WTC11 (cell line): ENCODE measurements around the gene NHS. TPM values are rescaled to one million over a fixed set of nuclear protein-coding genes. Genes with fewer than 3 reads are reported as not detected.

Source experiments
- ATAC-seq: fragments of 200-7000 bp; cut with Tn5 transposase; 2 replicates; pipeline ENCODE4 v1.10.0; 2021; ENCODE audit warnings: mild to moderate bottlenecking, moderate library complexity
- CTCF ChIA-PET: fragments of 300-600 bp; sonication (Branson Sonifier 250); formaldehyde crosslinking; loops from one replicate; lab custom pipeline; 2021; ENCODE audit warnings: antibody characterized with exemption; lab: Charles Lee
- POLR2A ChIA-PET: fragments of 350-600 bp; sonication (Branson Sonifier 250); formaldehyde crosslinking; loops from one replicate; lab custom pipeline; 2021; ENCODE audit warnings: antibody characterized with exemption; lab: Charles Lee
- DNase-seq: peaks from one replicate; pipeline ENCODE4 v3.0.0; 2021; ENCODE audit warnings: low spot score
- H3K27ac Mint-ChIP-seq: 2 replicates; pipeline ENCODE4 v1.8.0; 2021; ENCODE audit warnings: mixed read lengths
- H3K27me3 Mint-ChIP-seq: 2 replicates; pipeline ENCODE4 v1.8.0; 2021; ENCODE audit warnings: low read depth, mild to moderate bottlenecking, moderate library complexity, mixed read lengths
- H3K36me3 Mint-ChIP-seq: 2 replicates; pipeline ENCODE4 v1.8.0; 2021; ENCODE audit warnings: mixed read lengths
- H3K4me1 Mint-ChIP-seq: 2 replicates; pipeline ENCODE4 v1.8.0; 2022; ENCODE audit warnings: mixed read lengths
- H3K4me3 Mint-ChIP-seq: 2 replicates; pipeline ENCODE4 v1.8.0; 2021; ENCODE audit warnings: mild to moderate bottlenecking, moderate library complexity, mixed read lengths
- H3K9me3 Mint-ChIP-seq: 2 replicates; pipeline ENCODE4 v1.8.0; 2021; ENCODE audit warnings: mixed read lengths
- ATF1 ChIP-seq: sonication (generic); formaldehyde crosslinking; IDR thresholded peaks from 2 replicates; pipeline ENCODE4 v1.8.1; 2023; ENCODE audit warnings: mild to moderate bottlenecking, moderate library complexity, missing genetic modification reagents
- CREB1 ChIP-seq: sonication (generic); formaldehyde crosslinking; IDR thresholded peaks from 2 replicates; pipeline ENCODE4 v1.8.0; 2023; ENCODE audit warnings: mild to moderate bottlenecking, missing genetic modification reagents
- ETV6 ChIP-seq: sonication (generic); formaldehyde crosslinking; IDR thresholded peaks from 2 replicates; pipeline ENCODE4 v1.8.1; 2022; ENCODE audit warnings: mild to moderate bottlenecking, missing genetic modification reagents
- GABPB1 ChIP-seq: sonication (generic); formaldehyde crosslinking; IDR thresholded peaks from 2 replicates; pipeline ENCODE4 v1.8.1; 2023; ENCODE audit warnings: mild to moderate bottlenecking, missing genetic modification reagents
- GRHL2 ChIP-seq: fragments of 250-450 bp; sonication (Bioruptor Pico); IDR thresholded peaks from 2 replicates; pipeline ENCODE4 v1.8.0; 2022; ENCODE audit warnings: mild to moderate bottlenecking, moderate library complexity; ENCODE audit not compliant: insufficient replicate concordance, severe bottlenecking
- KAT7 ChIP-seq: sonication (generic); formaldehyde crosslinking; IDR thresholded peaks from 2 replicates; pipeline ENCODE4 v1.8.1; 2023; ENCODE audit warnings: missing genetic modification reagents, mild to moderate bottlenecking, borderline replicate concordance
- NFE2L1 ChIP-seq: sonication (generic); formaldehyde crosslinking; IDR thresholded peaks from 2 replicates; pipeline ENCODE4 v1.8.1; 2023; ENCODE audit warnings: missing genetic modification reagents
- NFYB ChIP-seq: sonication (generic); formaldehyde crosslinking; conservative IDR thresholded peaks from 2 replicates; pipeline ENCODE4 v1.8.0; 2022; ENCODE audit warnings: low read depth, missing genetic modification reagents
- NR1H2 ChIP-seq: sonication (generic); formaldehyde crosslinking; IDR thresholded peaks from 2 replicates; pipeline ENCODE4 v1.9.0; 2021; ENCODE audit warnings: mild to moderate bottlenecking, moderate library complexity, missing genetic modification reagents
- NR3C1 ChIP-seq: sonication (generic); formaldehyde crosslinking; conservative IDR thresholded peaks from 2 replicates; pipeline ENCODE4 v1.8.1; 2023; ENCODE audit warnings: low read depth, mild to moderate bottlenecking, missing genetic modification reagents
- SMAD3 ChIP-seq: sonication (generic); formaldehyde crosslinking; IDR thresholded peaks from 2 replicates; pipeline ENCODE4 v1.8.0; 2022; ENCODE audit warnings: missing genetic modification reagents, mild to moderate bottlenecking, borderline replicate concordance
- SOX15 ChIP-seq: fragments of 250-450 bp; sonication (Bioruptor Pico); IDR thresholded peaks from 2 replicates; pipeline ENCODE4 v1.9.0; 2021; ENCODE audit warnings: mild to moderate bottlenecking
- SP1 ChIP-seq: sonication (generic); formaldehyde crosslinking; conservative IDR thresholded peaks from 2 replicates; pipeline ENCODE4 v1.8.1; 2022; ENCODE audit warnings: missing genetic modification reagents
- TCF7 ChIP-seq: sonication (generic); formaldehyde crosslinking; IDR thresholded peaks from 2 replicates; pipeline ENCODE4 v1.8.0; 2022; ENCODE audit warnings: mild to moderate bottlenecking, low read depth, missing genetic modification reagents, moderate library complexity
- TP53 ChIP-seq: sonication (generic); formaldehyde crosslinking; IDR thresholded peaks from 2 replicates; pipeline ENCODE4 v1.8.1; 2023; ENCODE audit warnings: mild to moderate bottlenecking, missing genetic modification reagents
- total RNA-seq: library from RNA; stranded (reverse); gene quantifications from 3 replicates; pipeline ENCODE4 v1.2.3, GENCODE V29; 2021
- TF ChIP-seq, protein P1 (sequence below): sonication (generic); formaldehyde crosslinking; IDR thresholded peaks from 2 replicates; pipeline ENCODE4 v1.8.0; 2023; ENCODE audit warnings: missing genetic modification reagents, mild to moderate bottlenecking, borderline replicate concordance
- TF ChIP-seq, protein P2 (sequence below): fragments of 200-600 bp; IDR thresholded peaks from 2 replicates; pipeline ENCODE4 v1.8.0; 2022; ENCODE audit warnings: antibody characterized with exemption
- TF ChIP-seq, protein P3 (sequence below): sonication (generic); formaldehyde crosslinking; IDR thresholded peaks from 2 replicates; pipeline ENCODE4 v1.8.1; 2023; ENCODE audit warnings: mild to moderate bottlenecking, moderate library complexity, missing genetic modification reagents
- TF ChIP-seq, protein P4 (sequence below): sonication (generic); formaldehyde crosslinking; IDR thresholded peaks from 2 replicates; pipeline ENCODE4 v1.8.1; 2023; ENCODE audit warnings: mild to moderate bottlenecking, missing genetic modification reagents
- TF ChIP-seq, protein P5 (sequence below): fragments of 250-450 bp; sonication (Bioruptor Pico); conservative IDR thresholded peaks from 2 replicates; pipeline ENCODE4 v1.9.0; 2021; ENCODE audit warnings: mild to moderate bottlenecking
- TF ChIP-seq, protein P6 (sequence below): sonication (generic); formaldehyde crosslinking; IDR thresholded peaks from 2 replicates; pipeline ENCODE4 v1.8.1; 2022; ENCODE audit warnings: mild to moderate bottlenecking, moderate library complexity, missing genetic modification reagents

Gene NHS
- total RNA-seq, 1 experiment from 2014 or later = 5.8 TPM

DNA sequence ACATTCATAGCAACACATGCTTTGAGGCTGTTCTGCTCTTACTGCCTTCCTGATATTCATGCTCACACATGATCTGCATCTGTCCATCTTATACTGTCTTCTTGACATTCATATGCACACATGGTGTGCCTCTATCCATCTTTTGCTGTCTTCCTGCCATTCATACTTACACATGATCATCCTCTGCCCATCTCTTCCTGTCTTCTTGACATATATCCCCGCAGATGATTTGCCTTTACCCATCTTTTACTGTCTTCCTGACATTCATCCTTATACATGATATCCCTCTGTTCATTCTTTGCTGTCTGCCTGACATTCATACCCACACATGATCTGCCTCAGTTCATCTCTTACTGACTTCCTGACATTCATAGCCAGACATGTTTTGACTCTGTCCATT, 399.1 kb downstream of the NHS start:
- DNase-seq (no peak), ATAC-seq (no peak)
- H3K27me3 Mint-ChIP-seq = no peaks in the 10 kb centered on the region
- H3K27ac Mint-ChIP-seq = no peak overlapping the region
- no peak for TF ChIP-seq NR3C1 (CRISPR knock-in tag)
- TF ChIP-seq TCF7 (CRISPR knock-in tag) = no peak
- TF ChIP-seq, protein P1, sequence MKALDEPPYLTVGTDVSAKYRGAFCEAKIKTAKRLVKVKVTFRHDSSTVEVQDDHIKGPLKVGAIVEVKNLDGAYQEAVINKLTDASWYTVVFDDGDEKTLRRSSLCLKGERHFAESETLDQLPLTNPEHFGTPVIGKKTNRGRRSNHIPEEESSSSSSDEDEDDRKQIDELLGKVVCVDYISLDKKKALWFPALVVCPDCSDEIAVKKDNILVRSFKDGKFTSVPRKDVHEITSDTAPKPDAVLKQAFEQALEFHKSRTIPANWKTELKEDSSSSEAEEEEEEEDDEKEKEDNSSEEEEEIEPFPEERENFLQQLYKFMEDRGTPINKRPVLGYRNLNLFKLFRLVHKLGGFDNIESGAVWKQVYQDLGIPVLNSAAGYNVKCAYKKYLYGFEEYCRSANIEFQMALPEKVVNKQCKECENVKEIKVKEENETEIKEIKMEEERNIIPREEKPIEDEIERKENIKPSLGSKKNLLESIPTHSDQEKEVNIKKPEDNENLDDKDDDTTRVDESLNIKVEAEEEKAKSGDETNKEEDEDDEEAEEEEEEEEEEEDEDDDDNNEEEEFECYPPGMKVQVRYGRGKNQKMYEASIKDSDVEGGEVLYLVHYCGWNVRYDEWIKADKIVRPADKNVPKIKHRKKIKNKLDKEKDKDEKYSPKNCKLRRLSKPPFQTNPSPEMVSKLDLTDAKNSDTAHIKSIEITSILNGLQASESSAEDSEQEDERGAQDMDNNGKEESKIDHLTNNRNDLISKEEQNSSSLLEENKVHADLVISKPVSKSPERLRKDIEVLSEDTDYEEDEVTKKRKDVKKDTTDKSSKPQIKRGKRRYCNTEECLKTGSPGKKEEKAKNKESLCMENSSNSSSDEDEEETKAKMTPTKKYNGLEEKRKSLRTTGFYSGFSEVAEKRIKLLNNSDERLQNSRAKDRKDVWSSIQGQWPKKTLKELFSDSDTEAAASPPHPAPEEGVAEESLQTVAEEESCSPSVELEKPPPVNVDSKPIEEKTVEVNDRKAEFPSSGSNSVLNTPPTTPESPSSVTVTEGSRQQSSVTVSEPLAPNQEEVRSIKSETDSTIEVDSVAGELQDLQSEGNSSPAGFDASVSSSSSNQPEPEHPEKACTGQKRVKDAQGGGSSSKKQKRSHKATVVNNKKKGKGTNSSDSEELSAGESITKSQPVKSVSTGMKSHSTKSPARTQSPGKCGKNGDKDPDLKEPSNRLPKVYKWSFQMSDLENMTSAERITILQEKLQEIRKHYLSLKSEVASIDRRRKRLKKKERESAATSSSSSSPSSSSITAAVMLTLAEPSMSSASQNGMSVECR (CRISPR knock-in tag) = no peak
- no peak for TF ChIP-seq SMAD3
- TF ChIP-seq ETV6 = no peak
- no peak for TF ChIP-seq NFYB
- no peak for TF ChIP-seq GRHL2 (CRISPR knock-in tag)
- peaks cover 4% of the 10 kb centered on the region for H3K4me1 Mint-ChIP-seq
- H3K4me3 Mint-ChIP-seq = no peak overlapping the region
- no peaks in the 10 kb centered on the region; the same call in 1 of the 2 replicates for H3K9me3 Mint-ChIP-seq
- POLR2A ChIA-PET = no interaction called here
- CTCF ChIA-PET = no interaction called here
- H3K36me3 Mint-ChIP-seq = no peaks in the 10 kb centered on the region

DNA sequence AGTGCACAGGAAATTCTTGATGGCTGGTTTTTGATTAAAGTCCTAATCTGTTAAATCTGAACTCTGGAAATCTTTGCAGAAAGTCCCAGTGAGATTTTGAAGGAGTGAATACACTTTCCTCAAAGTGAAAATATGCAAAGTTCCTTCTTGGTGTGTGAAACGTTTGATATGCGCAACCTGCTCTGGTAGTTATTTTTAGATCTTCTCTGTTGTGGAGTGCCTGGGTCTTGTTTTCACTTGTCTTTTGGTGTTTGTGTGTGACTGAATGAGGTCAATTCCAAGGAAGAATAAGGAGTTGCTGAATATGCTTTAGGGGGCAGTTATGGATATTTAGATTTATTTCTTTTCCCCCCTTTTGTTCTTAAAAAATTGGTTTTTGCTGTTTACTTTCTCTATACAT, 404.0 kb downstream of the NHS start:
- peaks cover 9% of the 10 kb centered on the region; the same call in 1 of the 2 replicates for H3K36me3 Mint-ChIP-seq
- no peak overlapping the region for H3K27ac Mint-ChIP-seq
- ChIA-PET POLR2A (no interaction called here), CTCF (no interaction called here)
- no peak for ATAC-seq
- DNase-seq = no peak
- peaks cover 7% of the 10 kb centered on the region for H3K4me1 Mint-ChIP-seq
- no peak overlapping the region for H3K4me3 Mint-ChIP-seq
- H3K9me3 Mint-ChIP-seq = peaks cover 13% of the 10 kb centered on the region
- TF ChIP-seq SOX15 (CRISPR knock-in tag) (no peak), SP1 (CRISPR knock-in tag) (no peak), NR1H2 (CRISPR knock-in tag) (no peak), ATF1 (CRISPR knock-in tag) (no peak), TP53 (CRISPR knock-in tag) (no peak), TCF7 (CRISPR knock-in tag) (no peak), NFE2L1 (CRISPR knock-in tag) (no peak), CREB1 (CRISPR knock-in tag) (no peak), GABPB1 (CRISPR knock-in tag) (no peak), KAT7 (no peak)
- TF ChIP-seq, protein P2, sequence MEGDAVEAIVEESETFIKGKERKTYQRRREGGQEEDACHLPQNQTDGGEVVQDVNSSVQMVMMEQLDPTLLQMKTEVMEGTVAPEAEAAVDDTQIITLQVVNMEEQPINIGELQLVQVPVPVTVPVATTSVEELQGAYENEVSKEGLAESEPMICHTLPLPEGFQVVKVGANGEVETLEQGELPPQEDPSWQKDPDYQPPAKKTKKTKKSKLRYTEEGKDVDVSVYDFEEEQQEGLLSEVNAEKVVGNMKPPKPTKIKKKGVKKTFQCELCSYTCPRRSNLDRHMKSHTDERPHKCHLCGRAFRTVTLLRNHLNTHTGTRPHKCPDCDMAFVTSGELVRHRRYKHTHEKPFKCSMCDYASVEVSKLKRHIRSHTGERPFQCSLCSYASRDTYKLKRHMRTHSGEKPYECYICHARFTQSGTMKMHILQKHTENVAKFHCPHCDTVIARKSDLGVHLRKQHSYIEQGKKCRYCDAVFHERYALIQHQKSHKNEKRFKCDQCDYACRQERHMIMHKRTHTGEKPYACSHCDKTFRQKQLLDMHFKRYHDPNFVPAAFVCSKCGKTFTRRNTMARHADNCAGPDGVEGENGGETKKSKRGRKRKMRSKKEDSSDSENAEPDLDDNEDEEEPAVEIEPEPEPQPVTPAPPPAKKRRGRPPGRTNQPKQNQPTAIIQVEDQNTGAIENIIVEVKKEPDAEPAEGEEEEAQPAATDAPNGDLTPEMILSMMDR = no peak
- TF ChIP-seq, protein P3, sequence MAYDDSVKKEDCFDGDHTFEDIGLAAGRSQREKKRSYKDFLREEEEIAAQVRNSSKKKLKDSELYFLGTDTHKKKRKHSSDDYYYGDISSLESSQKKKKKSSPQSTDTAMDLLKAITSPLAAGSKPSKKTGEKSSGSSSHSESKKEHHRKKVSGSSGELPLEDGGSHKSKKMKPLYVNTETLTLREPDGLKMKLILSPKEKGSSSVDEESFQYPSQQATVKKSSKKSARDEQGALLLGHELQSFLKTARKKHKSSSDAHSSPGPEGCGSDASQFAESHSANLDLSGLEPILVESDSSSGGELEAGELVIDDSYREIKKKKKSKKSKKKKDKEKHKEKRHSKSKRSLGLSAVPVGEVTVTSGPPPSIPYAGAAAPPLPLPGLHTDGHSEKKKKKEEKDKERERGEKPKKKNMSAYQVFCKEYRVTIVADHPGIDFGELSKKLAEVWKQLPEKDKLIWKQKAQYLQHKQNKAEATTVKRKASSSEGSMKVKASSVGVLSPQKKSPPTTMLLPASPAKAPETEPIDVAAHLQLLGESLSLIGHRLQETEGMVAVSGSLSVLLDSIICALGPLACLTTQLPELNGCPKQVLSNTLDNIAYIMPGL (CRISPR knock-in tag) = no peak
- TF ChIP-seq, protein P4, sequence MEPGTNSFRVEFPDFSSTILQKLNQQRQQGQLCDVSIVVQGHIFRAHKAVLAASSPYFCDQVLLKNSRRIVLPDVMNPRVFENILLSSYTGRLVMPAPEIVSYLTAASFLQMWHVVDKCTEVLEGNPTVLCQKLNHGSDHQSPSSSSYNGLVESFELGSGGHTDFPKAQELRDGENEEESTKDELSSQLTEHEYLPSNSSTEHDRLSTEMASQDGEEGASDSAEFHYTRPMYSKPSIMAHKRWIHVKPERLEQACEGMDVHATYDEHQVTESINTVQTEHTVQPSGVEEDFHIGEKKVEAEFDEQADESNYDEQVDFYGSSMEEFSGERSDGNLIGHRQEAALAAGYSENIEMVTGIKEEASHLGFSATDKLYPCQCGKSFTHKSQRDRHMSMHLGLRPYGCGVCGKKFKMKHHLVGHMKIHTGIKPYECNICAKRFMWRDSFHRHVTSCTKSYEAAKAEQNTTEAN (CRISPR knock-in tag) = no peak
- TF ChIP-seq, protein P5, sequence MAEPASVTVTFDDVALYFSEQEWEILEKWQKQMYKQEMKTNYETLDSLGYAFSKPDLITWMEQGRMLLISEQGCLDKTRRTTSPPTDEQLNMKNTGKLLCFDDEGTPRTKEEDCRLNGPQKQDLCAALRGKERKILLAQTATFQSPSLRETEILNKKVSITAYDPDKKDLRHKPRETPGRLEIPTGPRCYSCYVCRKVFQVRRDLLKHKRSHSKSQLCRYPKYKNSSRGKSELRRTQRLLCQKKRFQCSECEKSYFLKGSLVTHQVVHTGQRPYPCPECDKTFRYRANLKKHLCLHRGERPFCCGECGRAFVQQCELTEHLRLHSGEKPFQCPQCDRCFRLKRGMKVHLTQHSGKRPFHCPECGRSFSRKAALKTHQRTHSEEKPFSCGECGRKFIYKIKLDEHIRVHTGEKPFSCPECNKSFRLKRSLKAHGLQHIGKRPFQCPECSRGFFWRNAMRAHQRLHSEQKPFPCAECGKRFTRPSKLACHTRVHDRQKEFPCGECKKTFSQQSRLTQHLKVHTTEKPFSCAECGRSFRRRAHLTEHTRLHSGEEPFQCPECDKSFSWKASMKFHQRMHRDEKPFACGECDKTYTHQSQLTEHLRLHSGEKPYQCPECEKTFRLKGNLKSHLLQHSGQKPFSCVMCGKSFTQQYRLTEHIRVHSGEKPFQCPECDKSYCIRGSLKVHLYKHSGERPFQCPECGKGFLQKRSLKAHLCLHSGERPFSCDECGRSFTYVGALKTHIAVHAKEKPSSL (CRISPR knock-in tag) = no peak
- TF ChIP-seq, protein P6, sequence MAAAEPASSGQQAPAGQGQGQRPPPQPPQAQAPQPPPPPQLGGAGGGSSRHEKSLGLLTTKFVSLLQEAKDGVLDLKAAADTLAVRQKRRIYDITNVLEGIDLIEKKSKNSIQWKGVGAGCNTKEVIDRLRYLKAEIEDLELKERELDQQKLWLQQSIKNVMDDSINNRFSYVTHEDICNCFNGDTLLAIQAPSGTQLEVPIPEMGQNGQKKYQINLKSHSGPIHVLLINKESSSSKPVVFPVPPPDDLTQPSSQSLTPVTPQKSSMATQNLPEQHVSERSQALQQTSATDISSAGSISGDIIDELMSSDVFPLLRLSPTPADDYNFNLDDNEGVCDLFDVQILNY (CRISPR knock-in tag) = no peak
- H3K27me3 Mint-ChIP-seq = peaks cover 5% of the 10 kb centered on the region; the same call in 1 of the 2 replicates
